H1 (cell line): Measurements from ENCODE around the gene HOGA1. TPM values are rescaled to one million over a fixed set of nuclear protein-coding genes. Genes with fewer than 3 reads are reported as not detected.

Source experiments
- CTCF ChIA-PET: fragments of 300-600 bp; sonication (Branson Sonifier 250); formaldehyde crosslinking; loops from one replicate; lab custom pipeline; 2021; ENCODE audit not compliant: partially characterized antibody; lab: Charles Lee
- POLR2A ChIA-PET: fragments of 300-600 bp; sonication (Branson Sonifier 250); formaldehyde crosslinking; loops from one replicate; lab custom pipeline; 2021; ENCODE audit warnings: inconsistent platforms; ENCODE audit not compliant: partially characterized antibody; lab: Charles Lee
- DNase-seq, 2 experiments: peaks; one replicate each; pipeline versions ENCODE4 v3.0.0 to v3.0.0-alpha.2; 2010 to 2022; ENCODE audit warnings: low spot score in 2 of 2, low read depth in 1 of 2, mixed read lengths in 1 of 2
- FAIRE-seq: peaks from 2 replicates; lab custom pipeline; 2011; peaks lifted over from hg19 to GRCh38; lab: Jason Lieb, UNC
- H2AFZ ChIP-seq: 2 replicates; pipeline ENCODE4 v1.8.1; 2012; ENCODE audit warnings: low read length, inconsistent platforms
- H2AK5ac ChIP-seq: 2 replicates; pipeline ENCODE4 v1.6.1; 2013; ENCODE audit warnings: low read depth, low read length
- H2BK120ac ChIP-seq: replicated peaks from 2 replicates; pipeline ENCODE3; 2013; ENCODE audit warnings: low read depth, low read length, inconsistent platforms
- H2BK12ac ChIP-seq: 2 replicates; pipeline ENCODE4 v1.6.1; 2013; ENCODE audit warnings: low read depth, low read length
- H2BK15ac ChIP-seq: 2 replicates; pipeline ENCODE4 v1.6.1; 2013; ENCODE audit warnings: low read length
- H2BK20ac ChIP-seq: 2 replicates; pipeline ENCODE4 v1.6.1; 2013; ENCODE audit warnings: low read length
- H2BK5ac ChIP-seq: 2 replicates; pipeline ENCODE4 v1.6.1; 2013; ENCODE audit warnings: low read depth, low read length
- H3K14ac ChIP-seq: 2 replicates; pipeline ENCODE4 v1.6.1; 2013; ENCODE audit warnings: inconsistent platforms; ENCODE audit not compliant: insufficient read length
- H3K18ac ChIP-seq: 2 replicates; pipeline ENCODE4 v1.6.1; 2013; ENCODE audit warnings: low read length; ENCODE audit errors: extremely low read depth
- H3K23ac ChIP-seq: 2 replicates; pipeline ENCODE4 v1.6.1; 2013; ENCODE audit warnings: inconsistent platforms; ENCODE audit not compliant: insufficient read length
- H3K23me2 ChIP-seq: 2 replicates; pipeline ENCODE4 v1.6.1; 2013; ENCODE audit warnings: low read depth, low read length
- H3K27ac ChIP-seq: 2 replicates; pipeline ENCODE4 v1.6.1; 2011; ENCODE audit warnings: low read depth, low read length, inconsistent platforms
- H3K27me3 ChIP-seq, 4 experiments: replicated peaks in 1 of 4; 1 replicate in 1 of 4; 2 replicates in 3 of 4; pipeline versions ENCODE4 v1.6.1 to v1.8.1; 2011 to 2013; ENCODE audit warnings: low read length in 3 of 4, mild to moderate bottlenecking in 3 of 4, inconsistent platforms in 2 of 4, mixed read lengths in 2 of 4, moderate library complexity in 1 of 4; ENCODE audit not compliant: control insufficient read depth in 3 of 4, insufficient read depth in 3 of 4; ENCODE audit errors: extremely low read depth in 1 of 4
- H3K36me3 ChIP-seq, 4 experiments: 2 replicates each; pipeline versions ENCODE4 v1.6.1 to v1.8.1; 2011 to 2013; ENCODE audit warnings: mild to moderate bottlenecking in 4 of 4, low read length in 3 of 4, moderate library complexity in 2 of 4, control low read depth in 1 of 4, inconsistent platforms in 1 of 4; ENCODE audit not compliant: insufficient read depth in 4 of 4, control insufficient read depth in 2 of 4
- H3K4ac ChIP-seq: replicated peaks from 2 replicates; pipeline ENCODE3; 2013; ENCODE audit warnings: low read length, low read depth, mixed read lengths, inconsistent platforms; ENCODE audit not compliant: insufficient read length
- H3K4me1 ChIP-seq, 4 experiments: replicated peaks in 1 of 4; 1 replicate in 1 of 4; 2 replicates in 3 of 4; pipeline versions ENCODE4 v1.6.1 to v1.8.1; 2011 to 2013; ENCODE audit warnings: low read length in 3 of 4, inconsistent platforms in 2 of 4, mixed read lengths in 1 of 4; ENCODE audit not compliant: insufficient read depth in 4 of 4, control insufficient read depth in 3 of 4
- H3K4me2 ChIP-seq, 2 experiments: 2 replicates each; pipeline versions ENCODE4 v1.6.1 to v1.8.1; 2011 to 2013; ENCODE audit warnings: low read depth in 2 of 2, low read length in 2 of 2, control low read depth in 1 of 2, inconsistent platforms in 1 of 2, mild to moderate bottlenecking in 1 of 2; ENCODE audit not compliant: insufficient read depth in 1 of 2
- H3K4me3 ChIP-seq, 4 experiments: fragments of 200-600, 300-600 bp in 1 of 4; sonication (generic), shearing (Covaris generic), sonication (Bioruptor Twin) in 1 of 4; 2 replicates each; pipeline versions ENCODE4 v1.5.1 to v1.8.1; 2011 to 2016; ENCODE audit warnings: low read length in 4 of 4, low read depth in 3 of 4, control low read depth in 2 of 4, inconsistent platforms in 2 of 4, mild to moderate bottlenecking in 2 of 4, mixed read lengths in 1 of 4, moderate library complexity in 1 of 4; ENCODE audit not compliant: insufficient read depth in 2 of 4; ENCODE audit errors: extremely low read depth in 1 of 4
- H3K56ac ChIP-seq: replicated peaks from 2 replicates; pipeline ENCODE3; 2013; ENCODE audit warnings: low read depth, mild to moderate bottlenecking, mixed read lengths, low read length, inconsistent platforms; ENCODE audit not compliant: insufficient read length
- H3K79me1 ChIP-seq: 2 replicates; pipeline ENCODE4 v1.6.1; 2013; ENCODE audit warnings: low read depth, low read length, control low read depth
- H3K79me2 ChIP-seq, 2 experiments: 2 replicates each; pipeline versions ENCODE4 v1.6.1 to v1.8.1; 2012 to 2013; ENCODE audit warnings: low read length in 2 of 2, mild to moderate bottlenecking in 2 of 2, inconsistent platforms in 1 of 2; ENCODE audit not compliant: insufficient read depth in 2 of 2, control insufficient read depth in 1 of 2
- H3K9ac ChIP-seq, 4 experiments: replicated peaks in 1 of 4; 1 replicate in 1 of 4; 2 replicates in 3 of 4; pipeline versions ENCODE4 v1.6.1 to v1.8.1; 2011 to 2013; ENCODE audit warnings: low read depth in 3 of 4, low read length in 3 of 4, control low read depth in 2 of 4, mild to moderate bottlenecking in 2 of 4, moderate library complexity in 2 of 4, inconsistent platforms in 1 of 4; ENCODE audit errors: extremely low read depth in 1 of 4
- H3K9me3 ChIP-seq, 2 experiments: 2 replicates each; pipeline versions ENCODE4 v1.6.1 to v1.8.1; 2012 to 2013; ENCODE audit warnings: mild to moderate bottlenecking in 2 of 2, moderate library complexity in 2 of 2, control low read depth in 1 of 2, inconsistent platforms in 1 of 2, low read depth in 1 of 2, low read length in 1 of 2, mixed read lengths in 1 of 2; ENCODE audit not compliant: insufficient read depth in 2 of 2
- H4K20me1 ChIP-seq, 2 experiments: replicated peaks in 1 of 2; 2 replicates each; pipeline versions ENCODE3 to v1.8.1; 2011 to 2013; ENCODE audit warnings: inconsistent platforms in 2 of 2, low read length in 2 of 2, mild to moderate bottlenecking in 1 of 2; ENCODE audit not compliant: insufficient read depth in 2 of 2, control insufficient read depth in 1 of 2
- H4K5ac ChIP-seq: 2 replicates; pipeline ENCODE4 v1.6.1; 2013; ENCODE audit warnings: low read length, low read depth, mixed read lengths, inconsistent platforms; ENCODE audit not compliant: insufficient read length
- H4K8ac ChIP-seq: 2 replicates; pipeline ENCODE4 v1.8.0; 2013; ENCODE audit warnings: mild to moderate bottlenecking, moderate library complexity, low read length, inconsistent platforms; ENCODE audit not compliant: insufficient read depth; ENCODE audit errors: extremely low read depth
- H4K91ac ChIP-seq: replicated peaks from 2 replicates; pipeline ENCODE3; 2013; ENCODE audit warnings: low read length, mixed read lengths, inconsistent platforms; ENCODE audit not compliant: insufficient read length
- CBX8 ChIP-seq: fragments of 300-800, 300-1000 bp; sonication (generic); IDR thresholded peaks from 2 replicates; pipeline ENCODE4 v1.7.1; 2016; ENCODE audit warnings: low read depth, low read length, borderline replicate concordance
- EP300 ChIP-seq, 2 experiments: IDR thresholded peaks; 1 replicate in 1 of 2; 2 replicates in 1 of 2; pipeline ENCODE4 v1.6.1; 2011 to 2012; ENCODE audit warnings: low read depth in 2 of 2, low read length in 2 of 2, mild to moderate bottlenecking in 2 of 2, borderline replicate concordance in 1 of 2, inconsistent platforms in 1 of 2, moderate library complexity in 1 of 2
- NANOG ChIP-seq: IDR thresholded peaks from 2 replicates; pipeline ENCODE4 v1.6.1; 2011; ENCODE audit warnings: low read length, low read depth, mild to moderate bottlenecking, inconsistent platforms; ENCODE audit not compliant: insufficient read depth, poor library complexity, severe bottlenecking
- RAD21 ChIP-seq, 2 experiments: IDR thresholded peaks in 1 of 2; conservative IDR thresholded peaks in 1 of 2; 2 replicates each; pipeline ENCODE4 v1.6.1; 2011; ENCODE audit warnings: low read depth in 2 of 2, low read length in 2 of 2, improper control_type of control experiment in 1 of 2, inconsistent platforms in 1 of 2, mild to moderate bottlenecking in 1 of 2, moderate library complexity in 1 of 2
- TAF1 ChIP-seq: IDR thresholded peaks from 2 replicates; pipeline ENCODE4 v1.6.1; 2011; ENCODE audit warnings: mild to moderate bottlenecking, low read depth, low read length
- WGBS, 2 experiments: shearing (Covaris generic) in 1 of 2; methylation state at CpG; one replicate each; pipeline versions ENCODE4 v1.1.6 to v1.1.7; 2013 to 2015; ENCODE audit warnings: low lambda C conversion rate in 2 of 2, mixed read lengths in 2 of 2, inconsistent platforms in 1 of 2, low coverage in 1 of 2, missing lambda C conversion rate in 1 of 2; ENCODE audit not compliant: insufficient replicate concordance in 2 of 2, insufficient coverage in 1 of 2, insufficient read length in 1 of 2; ENCODE audit errors: extremely low coverage in 1 of 2, missing lambda C conversion rate in 1 of 2; 5-methylcytosine and 5-hydroxymethylcytosine counted together
- polyA plus RNA-seq, 7 experiments: library from polyadenylated mRNA; depleted of rRNA in 3 of 7; stranded (reverse) in 5 of 7; unstranded in 2 of 7; fragments of >200 nt in 5 of 7; fragments of 200-250 nt in 2 of 7; gene quantifications; 1 replicate in 5 of 7; 2 replicates in 1 of 7; 4 replicates in 1 of 7; pipeline versions ENCODE4 v1.2.1 to v1.2.3, GENCODE V29; 2011 to 2013; ENCODE audit warnings: missing spikeins in 2 of 7, mixed read lengths in 2 of 7
- total RNA-seq: library from RNA; stranded (reverse); fragmentation: NEBNext Ultra II Directional; extraction: Animal tissue kit (Norgen Biotek cat#: 25700); gene quantifications from 2 replicates; pipeline ENCODE4 v1.2.1, GENCODE V29; 2021
- TF ChIP-seq, protein P1 (sequence below), 3 experiments: IDR thresholded peaks; 1 replicate in 2 of 3; 2 replicates in 1 of 3; pipeline versions ENCODE4 v1.5.1 to v1.6.1; 2011; ENCODE audit warnings: low read length in 3 of 3, mild to moderate bottlenecking in 3 of 3, inconsistent platforms in 2 of 3, low read depth in 1 of 3, moderate library complexity in 1 of 3; ENCODE audit not compliant: insufficient read depth in 1 of 3; ENCODE audit errors: control extremely low read depth in 1 of 3

Gene HOGA1
- total and polyA plus RNA-seq, 2 of the 8 experiments (the other 6 are each of a cell fraction or from before 2014, with no cell fraction given), result 0.28 to 1.00 TPM

DNA sequence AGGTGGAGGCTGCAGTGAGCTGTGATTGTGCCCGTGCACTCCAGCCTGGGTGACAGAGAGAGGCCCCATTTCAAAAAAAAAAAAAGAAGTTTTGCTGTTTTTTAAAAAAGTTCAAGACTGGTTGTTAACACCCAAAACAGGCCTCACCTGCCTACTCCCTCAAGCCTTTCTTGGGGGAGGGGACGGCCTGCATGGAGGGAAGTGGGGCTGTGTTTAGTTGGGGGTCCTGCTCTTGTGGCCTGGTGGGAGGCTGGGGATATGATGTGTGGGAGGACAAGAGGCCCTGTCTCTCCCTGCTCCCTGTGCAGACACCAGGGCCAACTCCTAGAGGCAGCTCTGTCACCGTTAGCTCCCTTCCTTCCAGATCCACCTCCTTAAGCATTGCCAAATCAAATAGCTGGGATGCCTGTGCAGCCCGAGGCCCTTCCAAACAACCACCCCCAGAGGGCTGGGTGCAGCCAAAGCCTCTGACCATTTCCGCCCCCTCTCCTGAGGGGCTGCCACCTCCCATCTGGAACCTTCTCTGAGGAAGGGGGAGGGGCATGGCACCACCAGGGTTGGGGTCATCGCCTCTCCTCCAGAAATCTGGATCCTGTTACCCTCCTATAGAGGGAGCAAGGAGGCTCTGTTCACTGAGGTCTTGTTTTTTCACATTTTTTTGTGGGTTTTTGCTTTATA is 44.5 kb upstream of the HOGA1 start:
- peaks cover 2% of the 10 kb centered on the region; the same call in 1 of the 2 replicates for H3K79me1 ChIP-seq
- peak in 1 of 2 experiments; percentile 24; a peak in 1 of 4 replicates for TF ChIP-seq RAD21 (IDR thresholded peaks at IDR 0.05 in 1 of 2, conservative IDR thresholded peaks at IDR 0.05 in 1 of 2; ENCODE audit: low read depth in 2 of 2, low read length in 2 of 2)
- no peak for TF ChIP-seq NANOG
- TF ChIP-seq EP300 (IDR thresholded peaks at IDR 0.05; ENCODE audit: borderline replicate concordance in 1 of 2, low read depth in 2 of 2, low read length in 2 of 2), result no peak
- TF ChIP-seq TAF1, result 0 out of 2 replicates have a peak, but pooled peaks have one; percentile 20
- TF ChIP-seq, protein P1, sequence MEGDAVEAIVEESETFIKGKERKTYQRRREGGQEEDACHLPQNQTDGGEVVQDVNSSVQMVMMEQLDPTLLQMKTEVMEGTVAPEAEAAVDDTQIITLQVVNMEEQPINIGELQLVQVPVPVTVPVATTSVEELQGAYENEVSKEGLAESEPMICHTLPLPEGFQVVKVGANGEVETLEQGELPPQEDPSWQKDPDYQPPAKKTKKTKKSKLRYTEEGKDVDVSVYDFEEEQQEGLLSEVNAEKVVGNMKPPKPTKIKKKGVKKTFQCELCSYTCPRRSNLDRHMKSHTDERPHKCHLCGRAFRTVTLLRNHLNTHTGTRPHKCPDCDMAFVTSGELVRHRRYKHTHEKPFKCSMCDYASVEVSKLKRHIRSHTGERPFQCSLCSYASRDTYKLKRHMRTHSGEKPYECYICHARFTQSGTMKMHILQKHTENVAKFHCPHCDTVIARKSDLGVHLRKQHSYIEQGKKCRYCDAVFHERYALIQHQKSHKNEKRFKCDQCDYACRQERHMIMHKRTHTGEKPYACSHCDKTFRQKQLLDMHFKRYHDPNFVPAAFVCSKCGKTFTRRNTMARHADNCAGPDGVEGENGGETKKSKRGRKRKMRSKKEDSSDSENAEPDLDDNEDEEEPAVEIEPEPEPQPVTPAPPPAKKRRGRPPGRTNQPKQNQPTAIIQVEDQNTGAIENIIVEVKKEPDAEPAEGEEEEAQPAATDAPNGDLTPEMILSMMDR (IDR thresholded peaks at IDR 0.05; ENCODE audit: control extremely low read depth in 1 of 3, insufficient read depth in 1 of 3, low read depth in 1 of 3, low read length in 3 of 3), result peak; percentile 12 to 50 (median 27); a peak in 3 of 4 replicates
- no peak for TF ChIP-seq CBX8
- TF ChIP-seq, all 59 proteins: peak for 3
- Histone ChIP-seq H3K23ac (no peak overlapping the region), H2BK5ac (peak overlapping the region; percentile 47), H4K8ac (no peak overlapping the region), H2BK15ac (no peak overlapping the region), H4K5ac (no peak overlapping the region), H4K91ac (peak overlapping the region; percentile 52), H3K9ac (no peak overlapping the region), H3K27me3 (no peaks in the 10 kb centered on the region), H3K23me2 (no peaks in the 10 kb centered on the region), H2BK20ac (peak overlapping the region; percentile 80; the same call in 1 of the 2 replicates), H3K14ac (no peak overlapping the region), H3K36me3 (no peaks in the 10 kb centered on the region), H3K27ac (no peak overlapping the region), H3K4ac (no peak overlapping the region), H3K56ac (no peak overlapping the region), H3K18ac (no peak overlapping the region; the same call in 1 of the 2 replicates), H4K20me1 (no peaks in the 10 kb centered on the region), H3K4me1 (peaks cover 0 to 21% (median 8%) of the 10 kb centered on the region in 4 experiments; a peak in 6 of 7 replicates), H2BK120ac (no peak overlapping the region), H3K79me2 (peaks cover 0 to 6% of the 10 kb centered on the region in 2 experiments; a peak in 1 of 4 replicates), H2BK12ac (peak overlapping the region; percentile 75; the same call in 1 of the 2 replicates), H3K4me3 (no peak overlapping the region), H3K4me2 (no peak overlapping the region), H2AFZ (no peak overlapping the region), H2AK5ac (no peak overlapping the region), H3K9me3 (no peaks in the 10 kb centered on the region)
- peak in 1 of 2 experiments; percentile 62 for DNase-seq
- FAIRE-seq, result no peak
- 59% methylated on average over 6 of the region's 6 CpGs; no CpG with 5 or more reads in 1 of the 2 experiments for WGBS, 2 experiments
- ChIA-PET CTCF (interaction anchor here (0.8 to 14.7 kb wide), 24 partner anchors 13 to 192 kb away, joined by 3 to 388 read pairs (median 4); partner anchors contain the start of genes ANKRD2 and C10orf62), POLR2A (interaction anchor here (0.7 to 2.1 kb wide), 7 partner anchors 9 to 85 kb away, joined by 3 to 12 read pairs (median 4); no protein-coding TSS in a partner anchor)
